Right hindlimb (tissue), 1 donor: ENCODE data around the gene FAM236D.
"Not testable (repeated sequence)": the region's sequence is repeated elsewhere in the genome, so short reads cannot be mapped to it uniquely, and the experiment has no call there.

Source experiments
- DNase-seq: peaks from one replicate; pipeline ENCODE4 v3.0.0-alpha.2; 2018

The FAM236D gene

GRCh38 chrX:72808110-72808509, at the start of gene FAM236D:
Gene FAM236D (minus strand): TSS chrX:72808210. CDS start chrX:72808110, 100 bp downstream.
- not testable (repeated sequence) for DNase-seq

- DNase-seq, result not testable (repeated sequence)
Observed at GRCh38 chrX:72837532-72837931, 29.5 kb upstream of the FAM236D start.

GRCh38 chrX:72830701-72831100, 22.7 kb upstream of the FAM236D start:
- not testable (repeated sequence) for DNase-seq

- DNase-seq, result not testable (repeated sequence)
Observed at GRCh38 chrX:72790390-72790789, 17.6 kb downstream of the FAM236D start.

GRCh38 chrX:72788142-72788541, 19.9 kb downstream of the FAM236D start:
- DNase-seq, result not testable (repeated sequence)

- not testable (repeated sequence) for DNase-seq
Observed at GRCh38 chrX:72783964-72784363, 24.0 kb downstream of the FAM236D start.

GRCh38 chrX:72783365-72783936, 24.6 kb downstream of the FAM236D start:
- DNase-seq, result not testable (repeated sequence)

- DNase-seq, result not testable (repeated sequence)
Observed at GRCh38 chrX:72782560-72782959, 25.4 kb downstream of the FAM236D start, which contains the start of gene FAM236B. Gene FAM236B (minus strand): TSS chrX:72782660. CDS start chrX:72782560, 100 bp downstream.

- not testable (repeated sequence) for DNase-seq
Observed at GRCh38 chrX:72778146-72778545, 29.9 kb downstream of the FAM236D start.

- DNase-seq, result not testable (repeated sequence)
Observed at GRCh38 chrX:72777467-72777790, 30.6 kb downstream of the FAM236D start.

GRCh38 chrX:72776653-72777466, 31.1 kb downstream of the FAM236D start, which contains the start of gene DMRTC1B:
Gene DMRTC1B (plus strand): TSS chrX:72776890. CDS start chrX:72845136, 68,246 bp downstream.
- DNase-seq, result not testable (repeated sequence)

GRCh38 chrX:72760454-72760853, 47.6 kb downstream of the FAM236D start:
- DNase-seq, result not testable (repeated sequence)
